Endothelial cell (in vitro differentiated cells): ENCODE data around the gene PITHD1. TPM values are rescaled to one million over a fixed set of nuclear protein-coding genes. Genes with fewer than 3 reads are reported as not detected.
A peak's percentile ranks its signal among the peaks of the same experiment; 100 is the strongest.
"Not testable (repeated sequence)": the region's sequence is repeated elsewhere in the genome, so short reads cannot be mapped to it uniquely, and the experiment has no call there.

ENCODE experiments used
- DNase-seq: peaks from one replicate; pipeline ENCODE4 v3.0.0; 2021; ENCODE audit warnings: low spot score
- H3K27ac Mint-ChIP-seq: one replicate; pipeline ENCODE4 v1.8.0; 2021; ENCODE audit warnings: mixed read lengths, inconsistent platforms; ENCODE audit not compliant: unreplicated experiment
- H3K27me3 Mint-ChIP-seq: one replicate; pipeline ENCODE4 v1.8.0; 2021; ENCODE audit warnings: mild to moderate bottlenecking, moderate library complexity, mixed read lengths, inconsistent platforms; ENCODE audit not compliant: unreplicated experiment
- H3K36me3 Mint-ChIP-seq: one replicate; pipeline ENCODE4 v1.8.0; 2021; ENCODE audit warnings: mild to moderate bottlenecking, low read depth, mixed read lengths, inconsistent platforms; ENCODE audit not compliant: unreplicated experiment
- H3K4me1 Mint-ChIP-seq: one replicate; pipeline ENCODE4 v1.8.0; 2021; ENCODE audit warnings: mild to moderate bottlenecking, mixed read lengths, inconsistent platforms; ENCODE audit not compliant: unreplicated experiment
- H3K4me3 Mint-ChIP-seq: one replicate; pipeline ENCODE4 v1.8.0; 2021; ENCODE audit warnings: mild to moderate bottlenecking, mixed read lengths, inconsistent platforms; ENCODE audit not compliant: unreplicated experiment
- H3K9me3 Mint-ChIP-seq: one replicate; pipeline ENCODE4 v1.8.0; 2021; ENCODE audit warnings: mixed read lengths, inconsistent platforms; ENCODE audit not compliant: unreplicated experiment
- CTCF ChIP-seq: fragments of 200-600 bp; sonication (generic); IDR thresholded peaks from one replicate; pipeline ENCODE4 v1.5.0; 2021; ENCODE audit warnings: antibody characterized with exemption; ENCODE audit not compliant: unreplicated experiment
- total RNA-seq: library from RNA; stranded (reverse); fragmentation: NEBNext Ultra II Directional; extraction: Animal tissue kit (Norgen Biotek cat#: 25700); gene quantifications from one replicate; pipeline ENCODE4 v1.2.1, GENCODE V29; 2021; ENCODE audit not compliant: unreplicated experiment

Gene PITHD1
- total RNA-seq, 1 donor from 2014 or later, result 35.4 TPM

GRCh38 chr1:23799570-23800399 lies 21.6 kb downstream of the PITHD1 start:
- Mint-ChIP-seq H3K27me3 (peaks cover 5% of the 10 kb centered on the region), H3K36me3 (peaks cover 4% of the 10 kb centered on the region), H3K4me3 (peak overlapping the region; percentile 94), H3K4me1 (peaks cover 5% of the 10 kb centered on the region), H3K27ac (peak overlapping the region; percentile 94), H3K9me3 (no peaks in the 10 kb centered on the region)
- peak; percentile 49 for DNase-seq
- no peak for TF ChIP-seq CTCF

- no peak for TF ChIP-seq CTCF
- peaks cover 5% of the 10 kb centered on the region for H3K4me1 Mint-ChIP-seq
- H3K27me3 Mint-ChIP-seq, result peaks cover 5% of the 10 kb centered on the region
- DNase-seq, result peak; percentile 88
- no peaks in the 10 kb centered on the region for H3K9me3 Mint-ChIP-seq
- peaks cover 4% of the 10 kb centered on the region for H3K36me3 Mint-ChIP-seq
- H3K27ac Mint-ChIP-seq, result peak within 1 kb of the TSS; percentile 94
- peak within 1 kb of the TSS; percentile 94 for H3K4me3 Mint-ChIP-seq
Measured at GRCh38 chr1:23800400-23801337, 22.5 kb downstream of the PITHD1 start, which contains the start of gene GALE. GALE (minus strand) TSS chr1:23800754; CDS start chr1:23799007, 1,747 bp downstream.

GRCh38 chr1:23801338-23801748 lies 23.1 kb downstream of the PITHD1 start:
- no peak for TF ChIP-seq CTCF
- H3K4me3 Mint-ChIP-seq, result peak overlapping the region; percentile 86
- H3K27me3 Mint-ChIP-seq, result peaks cover 5% of the 10 kb centered on the region
- H3K9me3 Mint-ChIP-seq, result no peaks in the 10 kb centered on the region
- peak overlapping the region; percentile 24 for H3K27ac Mint-ChIP-seq
- H3K36me3 Mint-ChIP-seq, result peaks cover 5% of the 10 kb centered on the region
- no peak for DNase-seq
- peaks cover 5% of the 10 kb centered on the region for H3K4me1 Mint-ChIP-seq

- Mint-ChIP-seq H3K27me3 (peaks cover 6% of the 10 kb centered on the region), H3K9me3 (no peaks in the 10 kb centered on the region), H3K27ac (no peak overlapping the region), H3K4me3 (no peak overlapping the region), H3K36me3 (peaks cover 11% of the 10 kb centered on the region), H3K4me1 (peaks cover 9% of the 10 kb centered on the region)
- DNase-seq, result no peak
- TF ChIP-seq CTCF, result no peak
Measured at GRCh38 chr1:23801876-23802275, 23.7 kb downstream of the PITHD1 start.

GRCh38 chr1:23802809-23803342 lies 24.7 kb downstream of the PITHD1 start:
- H3K36me3 Mint-ChIP-seq, result peaks cover 21% of the 10 kb centered on the region

More at GRCh38 chr1:23802809-23803342, 24.7 kb downstream of the PITHD1 start:
- not testable (repeated sequence) for H3K9me3 Mint-ChIP-seq, H3K27me3 Mint-ChIP-seq, H3K27ac Mint-ChIP-seq, DNase-seq
- H3K4me3 Mint-ChIP-seq, result peak overlapping the region; percentile 60
- peaks cover 19% of the 10 kb centered on the region for H3K4me1 Mint-ChIP-seq
